K562 (cell line): Measurements from ENCODE around the gene NTSR1. TPM values are rescaled to one million over a fixed set of nuclear protein-coding genes. Genes with fewer than 3 reads are reported as not detected.

Source experiments
- ATAC-seq: fragments of 200-7000 bp; cut with Tn5 transposase; 3 replicates; pipeline ENCODE4 v1.9.1; 2020; ENCODE audit warnings: moderate library complexity
- BruUV-seq: library from RNA; stranded (reverse); fragments of 400-500 nt; replicated peaks from 2 replicates; lab custom pipeline; 2021; lab: Mats Ljungman, UMichigan
- CTCF ChIA-PET: fragments of 300-600 bp; formaldehyde crosslinking; extraction: SDS; loops from one replicate; lab custom pipeline; 2021; ENCODE audit warnings: low intra/inter-chr PET ratio; lab: Yijun Ruan, JAX
- POLR2A ChIA-PET: fragments of 300-600, 350-650 bp; sonication (Branson Sonifier 250); formaldehyde crosslinking; extraction: SDS; loops from one replicate; lab custom pipeline; 2021; ENCODE audit warnings: antibody characterized with exemption, inconsistent platforms; lab: Yijun Ruan, JAX
- DNase-seq, 4 experiments: peaks; one replicate each; pipeline versions ENCODE4 v3.0.0 to v3.0.0-alpha.2; 2011 to 2018; ENCODE audit warnings: low spot score in 3 of 4, mixed read lengths in 3 of 4; ENCODE audit errors: extremely low read depth in 1 of 4
- FAIRE-seq: peaks from 2 replicates; lab custom pipeline; 2011; peaks lifted over from hg19 to GRCh38; lab: Jason Lieb, UNC
- H2AFZ ChIP-seq: 2 replicates; pipeline ENCODE4 v1.6.0; 2011; ENCODE audit warnings: low read depth, low read length, control low read depth, inconsistent platforms
- H3K27ac ChIP-seq: fragments of 200-600 bp; 3 replicates; pipeline ENCODE4 v1.8.0; 2011; ENCODE audit warnings: low read depth, mild to moderate bottlenecking, control low read depth, inconsistent platforms, low read length, moderate library complexity, mixed read lengths; ENCODE audit errors: extremely low read depth
- H3K27me3 ChIP-seq, 2 experiments: fragments of 300-600 bp in 1 of 2; 2 replicates in 1 of 2; 3 replicates in 1 of 2; pipeline versions ENCODE4 v1.6.0 to v1.8.0; 2011; ENCODE audit warnings: inconsistent platforms in 2 of 2, low read length in 2 of 2, mild to moderate bottlenecking in 1 of 2, mixed read lengths in 1 of 2, moderate library complexity in 1 of 2; ENCODE audit not compliant: control insufficient read depth in 2 of 2, insufficient read depth in 2 of 2
- H3K36me3 ChIP-seq: fragments of 300-600 bp; 3 replicates; pipeline ENCODE4 v1.8.0; 2011; ENCODE audit warnings: mild to moderate bottlenecking, low read length, inconsistent platforms; ENCODE audit not compliant: control insufficient read depth, insufficient read depth
- H3K4me1 ChIP-seq, 2 experiments: fragments of 200-600 bp in 1 of 2; replicated peaks in 1 of 2; 2 replicates in 1 of 2; 3 replicates in 1 of 2; pipeline versions ENCODE4 v1.5.1 to v1.8.0; 2011; ENCODE audit warnings: inconsistent platforms in 2 of 2, low read length in 2 of 2, mild to moderate bottlenecking in 1 of 2, mixed read lengths in 1 of 2, moderate library complexity in 1 of 2; ENCODE audit not compliant: control insufficient read depth in 2 of 2, insufficient read depth in 2 of 2
- H3K4me2 ChIP-seq: 2 replicates; pipeline ENCODE4 v1.6.1; 2011; ENCODE audit warnings: low read length, control low read depth, inconsistent platforms, mixed read lengths; ENCODE audit not compliant: insufficient read depth
- H3K4me3 ChIP-seq: fragments of 200-600 bp; sonication (generic), shearing (Covaris generic); 2 replicates; pipeline ENCODE4 v1.5.1; 2016; ENCODE audit warnings: control low read depth, inconsistent platforms
- H3K79me2 ChIP-seq: fragments of 200-600 bp; 3 replicates; pipeline ENCODE4 v1.8.0; 2011; ENCODE audit warnings: low read length, inconsistent platforms; ENCODE audit not compliant: control insufficient read depth, insufficient read depth
- H3K9ac ChIP-seq, 2 experiments: 2 replicates each; pipeline versions ENCODE4 v1.6.0 to v1.6.1; 2011; ENCODE audit warnings: low read depth in 2 of 2, low read length in 2 of 2, control low read depth in 1 of 2, inconsistent platforms in 1 of 2, mild to moderate bottlenecking in 1 of 2, mixed read lengths in 1 of 2; ENCODE audit not compliant: insufficient read depth in 1 of 2
- H3K9me1 ChIP-seq: one replicate; pipeline ENCODE4 v1.6.0; 2011; ENCODE audit warnings: inconsistent platforms, mild to moderate bottlenecking, low read length, moderate library complexity; ENCODE audit not compliant: control insufficient read depth, insufficient read depth
- H3K9me3 ChIP-seq: replicated peaks from 2 replicates; pipeline ENCODE4 v1.5.1; 2011; ENCODE audit warnings: low read depth, low read length, inconsistent platforms; ENCODE audit not compliant: control insufficient read depth, insufficient read depth
- H4K20me1 ChIP-seq: replicated peaks from 2 replicates; pipeline ENCODE4 v1.6.1; 2011; ENCODE audit warnings: low read length, inconsistent platforms, mixed read lengths; ENCODE audit not compliant: control insufficient read depth, insufficient read depth
- ESRRB ChIP-seq: fragments of 250-450 bp; sonication (Bioruptor Pico); IDR thresholded peaks from 2 replicates; pipeline ENCODE4 v1.5.0; 2020; ENCODE audit warnings: mild to moderate bottlenecking, moderate library complexity, borderline replicate concordance
- NEUROD1 ChIP-seq: fragments of 150-350 bp; IDR thresholded peaks from 2 replicates; pipeline ENCODE4 v1.6.1; 2014; ENCODE audit warnings: borderline replicate concordance, low read length, low read depth; ENCODE audit not compliant: partially characterized antibody
- POLR2G ChIP-seq: fragments of 200-400 bp; formaldehyde crosslinking; IDR thresholded peaks from 2 replicates; pipeline ENCODE4 v1.6.1; 2017; ENCODE audit warnings: low read depth, mild to moderate bottlenecking, antibody characterized with exemption, low read length, moderate library complexity
- ZBTB7A ChIP-seq: IDR thresholded peaks from 2 replicates; pipeline ENCODE4 v1.6.1; 2011; ENCODE audit warnings: low read depth, mild to moderate bottlenecking, low read length, moderate library complexity, borderline replicate concordance; ENCODE audit not compliant: control insufficient read depth
- WGBS: fragments of 100-300 bp; shearing (Covaris generic); methylation state at CpG from one replicate; pipeline ENCODE4 v1.1.6; 2016; ENCODE audit warnings: low coverage, mixed read lengths; ENCODE audit not compliant: insufficient coverage; ENCODE audit errors: missing lambda C conversion rate; 5-methylcytosine and 5-hydroxymethylcytosine counted together
- in situ Hi-C: fragments of 300-500 bp; cut with MboI; formaldehyde crosslinking; loops from 4 replicates; pipeline ENCODE4 v1.15.0; 2018; ENCODE audit warnings: inconsistent platforms, mixed read lengths
- intact Hi-C: fragments of 100-400 bp; cut with micrococcal nuclease; formaldehyde crosslinking; loops from 2 replicates; pipeline ENCODE4 v1.14.2; 2022
- polyA plus RNA-seq, 8 experiments: library from polyadenylated mRNA; depleted of rRNA in 4 of 8; stranded (reverse) in 5 of 8; unstranded in 3 of 8; fragments of >200 nt; fragmentation: Nextera tagmentation in 2 of 8; fragmentation: Illumina TruSeq in 1 of 8; extraction: Ambion mirVana in 2 of 8; extraction: Trizol in 1 of 8; gene quantifications; 2 replicates each; pipeline versions ENCODE4 v1.2.1 to v1.2.3, GENCODE V29; 2011 to 2014; ENCODE audit warnings: inconsistent platforms in 1 of 8, missing spikeins in 1 of 8
- total RNA-seq, 7 experiments: library from RNA; depleted of rRNA in 6 of 7; stranded (reverse); fragments of >200 nt in 6 of 7; fragmentation: Illumina TruSeq in 2 of 7; extraction: Trizol in 2 of 7; gene quantifications; 2 replicates each; pipeline versions ENCODE4 v1.2.1 to v1.2.3, GENCODE V29; 2011 to 2021; ENCODE audit warnings: low replicate concordance in 1 of 7

Gene NTSR1
- total and polyA plus RNA-seq, 9 of the 15 experiments (the other 6 are each of a cell fraction or from before 2014, with no cell fraction given): 0.04 to 0.40 (median 0.13) TPM; not detected in 3

DNA sequence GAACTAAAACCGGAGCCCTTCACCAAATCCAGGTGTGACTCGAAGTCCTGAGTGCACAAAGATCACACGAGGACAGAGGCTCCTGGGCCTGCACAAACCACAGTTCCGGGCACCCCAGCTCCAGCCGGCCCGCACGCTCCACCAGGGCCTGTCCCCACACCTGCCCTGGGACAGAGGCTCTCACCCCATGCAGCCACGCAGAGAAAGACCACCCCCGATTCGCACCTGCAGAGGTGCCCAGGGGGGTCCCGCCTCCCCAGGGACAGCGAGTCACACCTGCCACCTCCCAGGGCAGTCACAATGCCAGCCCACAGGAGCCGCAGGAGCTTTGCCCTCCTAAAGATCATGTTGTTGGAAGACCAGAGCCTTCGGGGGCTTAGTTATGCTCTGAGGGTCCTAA, 62.3 kb downstream of the NTSR1 start:
- peaks cover 0 to 10% of the 10 kb centered on the region in 2 experiments; a peak in 2 of 5 replicates for H3K27me3 ChIP-seq
- ChIA-PET POLR2A (interaction anchor here (0.6 kb wide), 1 partner anchor 476 kb away, joined by 3 read pairs; no protein-coding TSS in a partner anchor), CTCF (no interaction called here)
- ATAC-seq (no peak), FAIRE-seq (no peak), DNase-seq (no peak)
- H3K4me3 ChIP-seq: no peak overlapping the region
- no peak overlapping the region for H3K4me2 ChIP-seq
- H3K9me1 ChIP-seq: peaks cover 4% of the 10 kb centered on the region
- BruUV-seq: no TSS peak
- 0 out of 4 replicates have a peak overlapping the region, but pooled peaks of 1 of the 2 experiments have one; percentile 40 for H3K9ac ChIP-seq
- intact Hi-C loops (no loop called here), in situ Hi-C loops (no loop called here)
- H3K4me1 ChIP-seq: peaks cover 13 to 62% of the 10 kb centered on the region in 2 experiments
- no peaks in the 10 kb centered on the region; the same call in 1 of the 3 replicates for H3K79me2 ChIP-seq
- H4K20me1 ChIP-seq: peaks cover 21% of the 10 kb centered on the region
- no peaks in the 10 kb centered on the region for H3K36me3 ChIP-seq
- H3K9me3 ChIP-seq: no peaks in the 10 kb centered on the region
- H2AFZ ChIP-seq: no peak overlapping the region
- no peak overlapping the region for H3K27ac ChIP-seq
- TF ChIP-seq NEUROD1 (no peak), POLR2G (0 out of 2 replicates have a peak, but pooled peaks have one; percentile 9)
- 67% methylated on average over 13 of the region's 14 CpGs for WGBS

DNA sequence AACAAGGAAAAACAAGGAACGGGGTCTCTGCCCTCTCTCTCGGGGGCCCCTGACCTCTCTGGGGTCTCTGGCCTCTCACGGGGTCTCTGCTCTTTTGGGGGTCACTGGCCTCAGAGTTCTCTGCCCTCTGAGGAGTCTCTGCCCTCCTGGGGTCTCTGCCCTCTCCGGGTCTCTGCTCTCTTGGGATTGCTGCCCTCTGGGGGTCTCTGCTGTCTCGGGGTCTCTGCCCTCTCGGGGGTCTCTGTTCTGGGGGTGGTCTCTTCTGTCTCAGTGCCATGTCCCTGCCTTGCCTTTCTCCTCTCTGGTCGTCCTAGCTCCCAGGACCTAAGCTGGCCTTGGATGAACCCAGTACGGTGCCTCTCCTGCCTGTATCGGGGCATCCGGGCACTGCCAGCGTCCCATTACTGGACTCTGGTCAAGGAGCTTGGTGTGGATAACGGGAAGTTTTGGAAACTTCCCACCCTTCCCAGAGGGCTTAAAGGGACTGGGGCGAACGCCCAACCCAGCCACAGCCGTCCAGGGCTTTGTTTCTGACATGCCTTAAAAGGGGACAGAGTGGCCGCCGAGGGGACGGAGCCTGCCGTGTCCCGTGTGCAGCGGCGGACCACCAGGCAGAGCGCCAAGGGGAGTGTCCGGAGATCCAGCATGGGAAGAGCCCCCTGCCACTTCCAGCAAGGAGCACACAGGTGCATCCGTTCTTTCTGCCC, 62.9 kb downstream of the NTSR1 start:
- Histone ChIP-seq H3K4me3 (no peak overlapping the region), H3K9me3 (no peaks in the 10 kb centered on the region), H3K27ac (no peak overlapping the region), H3K27me3 (peaks cover 0 to 10% of the 10 kb centered on the region in 2 experiments; a peak in 2 of 5 replicates), H3K79me2 (peaks cover 4% of the 10 kb centered on the region; the same call in 2 of the 3 replicates), H3K4me2 (no peak overlapping the region), H4K20me1 (peaks cover 21% of the 10 kb centered on the region), H3K4me1 (peaks cover 19 to 69% of the 10 kb centered on the region in 2 experiments), H2AFZ (no peak overlapping the region), H3K9me1 (peaks cover 4% of the 10 kb centered on the region), H3K36me3 (no peaks in the 10 kb centered on the region), H3K9ac (peak overlapping the region in 1 of 2 experiments; percentile 36; a peak in 1 of 4 replicates)
- in situ Hi-C loops: no loop called here
- ChIA-PET POLR2A (no interaction called here), CTCF (no interaction called here)
- ATAC-seq (no peak), DNase-seq (no peak), FAIRE-seq (no peak)
- intact Hi-C loops: no loop called here
- TF ChIP-seq ZBTB7A: peak; percentile 73
- TF ChIP-seq ESRRB: no peak
- 54% methylated on average over 24 of the region's 25 CpGs for WGBS
- no TSS peak for BruUV-seq
